Stimulated activated CD8-positive, alpha-beta memory T cell treated with anti-CD3 and anti-CD28 coated beads, Interleukin-15, amount 100 ng/mL, for 24 hours (primary cell): ENCODE data around the gene FKBP11.
"Not testable (repeated sequence)": the region's sequence is repeated elsewhere in the genome, so short reads cannot be mapped to it uniquely, and the experiment has no call there.

Experiments
- DNase-seq: peaks from one replicate; pipeline ENCODE4 v3.0.0-alpha.2; 2020; ENCODE audit warnings: low read depth

Gene FKBP11

DNA sequence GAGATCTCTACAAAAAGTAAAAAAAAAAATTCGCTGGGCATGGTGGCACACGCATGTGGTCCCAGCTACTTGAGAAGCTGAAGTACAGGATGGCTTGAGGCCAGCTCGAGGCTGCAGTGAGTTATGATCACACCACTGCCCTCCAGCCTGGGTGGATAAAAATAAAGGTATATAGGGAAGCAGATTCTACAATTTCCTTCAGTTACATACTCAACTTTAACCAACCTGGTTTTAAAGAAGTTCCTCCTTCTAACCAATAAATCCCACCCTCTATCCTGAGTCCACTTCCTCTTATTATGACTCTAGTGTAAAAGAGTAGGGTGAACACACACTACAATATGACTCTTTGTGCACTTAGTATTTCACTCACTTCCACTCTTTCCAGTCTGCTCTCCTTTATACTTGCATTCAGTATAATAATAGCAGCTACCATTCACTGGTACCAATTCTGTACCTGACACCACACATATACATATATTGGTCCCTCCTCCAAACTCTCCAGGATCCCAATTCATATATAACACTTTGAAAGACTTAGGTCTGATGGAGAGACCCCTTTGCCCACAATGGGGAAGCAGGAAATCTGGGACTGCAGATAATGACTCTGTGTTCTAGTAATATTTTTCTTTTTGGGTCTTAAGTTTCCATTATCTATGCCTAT lies 29.7 kb upstream of the FKBP11 start:
- no peak for DNase-seq

DNA sequence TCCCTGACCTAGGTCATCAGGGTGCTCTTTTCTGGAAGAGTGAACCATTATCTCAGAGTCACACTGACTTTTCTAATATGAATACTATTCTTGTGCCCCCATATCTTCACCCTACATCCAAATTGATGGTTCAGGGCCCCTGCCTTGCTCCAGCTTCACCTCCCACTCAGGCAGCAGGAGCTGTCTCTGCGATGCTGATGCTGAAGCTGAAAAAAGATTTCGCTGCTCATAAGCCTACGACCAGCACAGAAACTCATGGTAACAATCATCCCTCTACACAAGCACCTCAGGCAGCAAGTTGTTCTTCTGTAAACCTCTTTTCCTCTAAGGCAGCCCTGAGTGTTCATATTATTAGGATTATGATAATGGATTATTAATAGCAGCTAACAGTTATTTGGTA lies 28.8 kb upstream of the FKBP11 start:
- no peak for DNase-seq

DNA sequence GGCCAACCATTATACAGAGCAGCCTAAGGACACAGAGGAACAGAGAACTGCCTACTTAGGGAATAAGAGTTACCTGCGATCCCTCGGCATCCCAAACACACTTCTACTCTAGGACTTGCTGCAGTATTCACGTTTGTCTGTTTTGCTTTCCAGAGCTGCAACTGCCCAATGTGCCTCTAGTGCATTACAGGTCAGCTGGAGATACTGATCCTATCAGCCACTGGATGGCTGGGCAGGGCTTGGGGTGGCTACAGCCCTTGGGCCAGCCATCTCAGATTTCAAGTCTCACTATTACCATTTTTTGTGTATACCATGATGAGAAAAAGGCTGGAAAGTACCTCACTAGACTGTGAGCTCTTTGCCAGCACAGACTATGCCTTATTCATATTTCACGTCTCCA lies 27.4 kb upstream of the FKBP11 start:
- DNase-seq, result no peak

DNA sequence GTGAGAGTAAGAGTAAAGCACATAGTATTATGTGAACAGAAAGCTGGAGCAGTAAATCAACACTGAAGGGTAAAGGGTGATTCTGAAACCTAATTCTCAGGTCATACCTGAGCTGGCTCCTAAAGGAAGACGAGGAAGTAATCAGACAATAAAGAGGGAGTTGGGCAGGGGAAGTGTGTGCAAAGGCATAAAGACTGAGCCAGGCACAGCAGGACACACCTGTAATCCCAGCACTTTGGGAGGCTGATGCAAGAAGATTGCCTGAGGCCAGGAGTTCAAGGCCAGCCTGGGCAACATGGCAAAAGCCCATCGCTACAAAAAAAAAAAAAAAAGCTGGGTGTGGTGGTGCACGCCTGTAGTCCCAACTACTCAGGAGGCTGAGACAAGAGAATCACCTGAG lies 22.4 kb upstream of the FKBP11 start:
- no peak for DNase-seq

DNA sequence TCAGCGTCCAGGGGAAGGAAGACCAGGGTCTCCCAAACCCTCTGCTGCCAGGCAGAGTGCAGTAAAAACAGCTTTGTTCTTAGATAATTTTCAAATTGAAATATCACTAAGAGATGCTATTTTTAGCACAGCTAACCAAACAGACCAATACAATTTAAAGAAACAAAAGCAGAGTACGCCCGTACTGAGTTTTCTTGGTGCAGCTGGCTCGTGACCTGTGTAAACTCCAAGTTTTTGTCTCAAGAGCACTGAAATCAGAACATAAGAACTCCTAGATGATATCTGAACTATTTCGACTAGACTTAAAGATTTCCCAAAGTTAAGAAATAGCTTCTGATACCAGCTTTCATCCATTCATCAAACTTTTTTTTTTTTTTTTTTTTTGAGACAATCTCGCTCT lies 21.7 kb upstream of the FKBP11 start:
- no peak for DNase-seq

DNA sequence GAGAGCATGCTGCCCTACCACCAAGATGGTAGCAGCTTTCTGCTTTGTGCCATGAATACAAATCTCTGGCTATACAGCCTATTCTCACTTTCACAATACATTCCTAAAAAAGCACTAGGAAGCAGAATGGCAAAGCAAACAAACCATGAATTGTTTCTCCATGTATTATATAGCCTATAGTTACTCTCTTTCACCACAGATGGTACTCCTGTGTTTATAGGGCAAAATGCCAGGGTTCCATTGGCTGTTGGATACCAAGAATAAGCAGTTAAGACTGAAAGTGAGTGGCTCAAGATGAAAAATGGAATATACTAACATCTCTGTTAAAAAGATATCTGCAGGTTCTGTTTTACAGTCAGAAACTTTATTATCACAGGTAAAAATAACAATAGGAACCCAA lies 20.9 kb upstream of the FKBP11 start:
- no peak for DNase-seq

DNA sequence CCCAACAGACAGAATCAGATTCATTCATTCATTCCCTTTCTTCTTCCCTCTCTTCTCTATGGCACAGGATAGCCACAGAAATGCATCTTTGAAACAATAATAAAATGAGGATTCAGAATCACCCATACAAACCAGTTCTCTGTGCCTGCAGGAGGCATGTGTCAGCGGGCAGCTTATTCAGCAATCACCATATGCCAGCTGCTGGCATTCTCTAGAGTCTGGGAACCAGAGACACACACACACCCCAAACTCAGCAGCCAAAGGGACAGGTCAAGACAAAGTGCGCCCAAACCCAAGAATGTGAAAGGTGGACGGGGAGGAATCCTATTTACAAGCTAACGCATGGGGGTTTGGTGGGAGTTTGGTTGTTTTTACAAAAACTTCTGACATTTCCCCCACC lies 17.9 kb upstream of the FKBP11 start:
- no peak for DNase-seq

DNA sequence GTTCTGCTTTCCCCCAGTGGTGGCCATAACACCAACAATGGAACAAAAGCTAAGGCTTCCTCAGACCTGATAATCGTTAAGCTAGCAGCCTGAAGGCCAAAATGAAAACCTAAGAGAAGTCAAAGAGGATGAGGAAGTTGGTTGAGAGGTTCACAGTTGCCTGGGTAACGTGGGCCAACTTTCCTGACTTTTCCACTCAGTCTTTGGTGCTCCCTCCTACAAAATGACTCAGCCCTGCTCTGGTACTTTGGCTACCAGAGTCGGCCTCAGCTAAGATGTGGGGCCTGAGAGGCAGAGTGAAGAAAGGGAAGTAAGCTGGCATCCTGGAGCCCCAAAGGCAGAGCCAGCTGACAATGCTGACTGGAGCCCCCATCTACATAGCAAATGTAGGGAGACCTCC lies 14.9 kb upstream of the FKBP11 start:
- no peak for DNase-seq

DNA sequence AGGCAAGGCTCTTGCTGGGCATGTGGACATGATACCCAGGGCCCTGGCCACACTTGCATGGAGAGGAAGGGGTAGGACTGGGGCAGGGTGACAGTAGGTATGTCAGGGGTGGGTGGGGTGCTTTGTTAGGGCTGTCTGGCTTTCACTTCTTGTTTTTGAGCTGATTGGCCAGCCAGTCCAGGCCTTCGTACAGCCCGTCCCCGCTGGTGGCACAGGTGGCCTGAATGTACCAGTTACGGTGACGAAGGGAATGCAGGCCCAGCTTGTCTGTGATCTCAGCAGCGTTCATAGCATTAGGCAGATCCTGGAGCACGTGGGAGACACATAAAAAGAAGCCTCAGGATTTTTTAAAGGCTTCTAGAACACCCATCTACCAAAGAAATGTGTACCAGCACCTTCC lies 13.5 kb upstream of the FKBP11 start:
- DNase-seq, result no peak

DNA sequence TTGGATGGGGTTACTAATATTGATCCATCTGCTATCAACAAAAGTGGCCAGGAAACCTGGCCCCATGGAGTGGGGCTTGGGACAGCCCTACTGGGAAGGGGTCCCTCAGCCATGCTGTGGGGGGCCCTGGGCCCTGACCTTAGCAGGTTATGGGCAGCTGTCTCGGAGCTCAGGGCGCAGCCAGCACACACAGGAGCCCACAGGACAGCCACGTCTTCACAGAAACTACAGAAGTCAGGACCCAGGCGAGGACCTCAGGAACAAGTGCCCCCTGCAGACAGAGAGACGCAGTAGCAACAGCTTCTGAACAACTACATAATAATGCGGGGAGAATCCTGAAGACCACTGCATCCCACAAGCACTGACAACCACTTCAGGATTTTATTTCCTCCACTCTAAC lies 11.9 kb upstream of the FKBP11 start:
- DNase-seq, result no peak

DNA sequence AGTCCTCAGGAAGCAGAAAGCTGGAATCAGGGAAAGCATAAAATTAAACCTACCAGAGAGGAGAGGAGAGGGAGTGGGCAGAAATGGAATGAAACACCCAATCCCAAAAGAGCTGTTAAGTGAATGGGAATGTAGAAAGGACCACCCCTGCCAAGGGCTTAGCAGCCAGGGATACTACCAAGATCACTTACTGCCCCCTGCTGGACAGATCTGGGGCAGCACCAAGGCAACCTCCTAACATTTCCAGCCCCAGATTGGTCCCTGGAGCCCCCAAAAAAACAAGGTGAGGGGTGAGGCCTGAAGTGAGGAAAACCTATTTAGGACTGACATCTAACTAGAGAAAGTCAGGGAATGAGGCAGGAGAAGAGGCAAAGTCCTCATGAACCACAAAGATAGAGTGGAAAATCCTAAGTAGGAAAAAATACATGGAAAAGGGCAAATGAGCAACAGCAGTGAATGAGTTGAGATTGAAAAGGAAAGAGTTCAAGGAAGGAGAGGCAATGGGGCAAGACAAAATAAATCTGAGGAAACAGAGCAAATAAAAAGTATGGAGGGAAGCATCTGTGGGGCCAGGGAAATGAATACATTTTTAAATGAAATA lies 11.2 kb upstream of the FKBP11 start:
- DNase-seq, result peak; percentile 62

DNA sequence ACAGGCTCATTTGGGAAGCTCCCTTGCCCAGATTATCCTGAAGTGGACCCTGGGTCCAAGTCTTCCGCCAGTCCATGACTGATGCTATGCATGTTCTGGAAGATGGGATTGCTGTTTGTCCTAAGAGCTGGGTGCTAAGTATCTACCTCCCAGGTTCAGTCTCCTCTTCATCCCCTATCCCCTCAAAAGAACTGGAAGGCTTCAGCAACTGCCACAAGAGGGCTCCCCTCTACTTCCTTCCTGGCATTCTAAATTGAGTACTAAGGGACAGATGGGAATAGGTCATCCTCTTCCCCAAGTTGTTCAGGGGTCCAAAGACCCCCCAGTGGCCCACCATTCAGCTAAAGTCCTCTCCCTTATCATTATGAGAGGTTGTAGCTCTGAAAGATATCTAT lies 9.0 kb upstream of the FKBP11 start:
- no peak for DNase-seq

DNA sequence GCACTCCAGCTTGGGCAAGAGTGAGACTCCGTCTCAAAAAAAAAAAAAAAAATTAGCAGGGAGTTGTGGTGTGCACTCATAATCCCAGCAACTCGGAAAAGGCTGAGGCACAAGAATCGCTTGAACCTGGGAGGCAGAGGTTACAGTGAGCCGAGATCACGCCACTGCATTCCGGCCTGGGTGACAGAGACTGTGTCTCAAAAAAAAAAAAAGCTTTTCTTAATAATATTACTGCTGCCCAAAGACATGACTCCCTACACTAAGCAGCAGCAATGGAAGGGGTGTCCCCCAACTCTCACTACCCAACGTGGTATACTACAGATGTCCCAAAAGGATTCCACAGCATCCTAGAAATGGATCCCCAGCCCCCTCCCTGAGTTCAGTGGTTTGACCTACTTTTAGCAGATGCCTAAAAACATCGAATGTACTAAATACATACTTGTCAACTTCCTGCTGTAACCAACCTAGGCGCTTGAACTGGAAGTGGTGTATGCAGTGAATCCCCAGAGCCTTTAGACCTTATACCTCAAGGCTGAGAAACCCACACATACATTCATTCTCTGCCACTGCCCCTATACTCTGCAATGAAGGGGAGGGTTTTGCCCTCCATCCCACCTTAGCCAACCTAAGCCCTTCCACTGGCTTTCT lies 8.5 kb upstream of the FKBP11 start:
- no peak for DNase-seq

DNA sequence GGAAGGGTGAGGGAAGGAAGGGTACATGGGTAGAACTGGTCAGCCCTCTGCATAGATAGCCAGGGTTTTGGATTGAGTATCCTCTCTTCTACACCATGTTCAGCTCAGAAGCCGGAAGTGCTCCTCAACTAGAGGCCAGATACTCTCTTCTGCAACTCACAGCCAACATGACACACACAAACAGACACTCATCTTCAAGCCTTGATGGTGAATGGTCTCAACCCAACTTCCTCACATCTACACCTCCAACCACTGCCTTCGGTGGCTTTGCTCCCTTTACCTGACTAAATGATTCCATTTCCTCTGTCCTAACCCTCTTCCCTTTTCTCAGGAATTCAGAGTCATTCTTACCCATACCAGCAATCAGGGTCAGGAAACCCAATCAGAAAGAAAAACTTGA lies 7.6 kb upstream of the FKBP11 start:
- no peak for DNase-seq

DNA sequence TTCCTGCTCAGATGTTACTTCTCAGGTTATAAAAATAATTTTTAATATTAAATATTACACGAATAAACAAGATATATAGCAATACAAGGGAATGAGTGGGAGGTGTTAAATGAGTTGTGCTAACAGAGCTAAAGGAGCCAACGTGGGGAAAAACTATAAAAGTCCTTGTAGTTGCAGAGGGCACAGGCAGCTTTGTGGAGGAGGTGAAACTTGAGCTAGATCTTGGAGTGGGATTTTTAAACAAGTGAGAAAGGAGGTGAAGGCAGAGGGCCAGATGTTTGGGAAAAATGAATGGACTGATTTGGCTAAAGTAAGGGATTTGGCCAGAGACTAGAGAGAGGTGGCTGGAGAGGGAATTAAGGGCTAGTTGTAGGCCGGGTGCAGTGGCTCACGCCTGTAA lies 5.2 kb upstream of the FKBP11 start:
- DNase-seq, result no peak

DNA sequence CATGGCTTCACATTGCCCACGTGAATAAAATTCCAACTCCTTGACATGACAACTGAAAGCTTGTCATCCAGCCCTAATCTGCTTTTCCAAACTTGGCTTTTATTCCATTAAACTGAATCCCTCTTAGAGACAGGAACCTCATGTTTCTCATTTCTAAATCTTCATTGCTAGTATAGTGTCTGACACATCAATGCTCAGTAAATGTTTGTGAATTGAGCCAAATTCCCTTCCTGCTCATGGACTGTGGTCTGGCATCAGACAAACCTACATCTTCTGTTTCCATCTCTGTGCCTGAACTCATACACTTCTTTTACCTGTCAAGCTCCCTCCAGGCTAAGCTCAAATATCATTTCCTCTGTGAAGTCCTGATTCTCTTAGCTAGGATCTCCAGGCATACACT lies 4.3 kb upstream of the FKBP11 start:
- no peak for DNase-seq

DNA sequence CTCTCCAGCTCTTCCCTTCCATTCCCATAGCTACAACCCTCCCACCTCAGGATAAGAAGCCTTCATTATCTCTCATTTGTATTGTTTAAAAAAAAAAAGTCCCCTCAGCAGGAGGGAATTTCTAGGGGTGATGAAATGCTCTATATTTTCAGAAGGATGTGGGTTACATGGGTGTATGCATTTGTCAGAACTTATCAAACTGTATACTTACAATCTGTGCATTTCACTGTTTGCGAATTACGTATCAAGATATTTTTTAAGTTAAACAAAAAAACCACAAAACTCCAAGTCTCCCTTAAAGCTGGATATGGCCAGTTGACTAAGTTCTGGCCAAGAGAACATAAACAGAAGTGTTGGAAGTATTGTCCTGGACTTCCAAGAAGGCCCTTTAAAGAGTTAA lies 2.0 kb upstream of the FKBP11 start:
- no peak for DNase-seq

DNA sequence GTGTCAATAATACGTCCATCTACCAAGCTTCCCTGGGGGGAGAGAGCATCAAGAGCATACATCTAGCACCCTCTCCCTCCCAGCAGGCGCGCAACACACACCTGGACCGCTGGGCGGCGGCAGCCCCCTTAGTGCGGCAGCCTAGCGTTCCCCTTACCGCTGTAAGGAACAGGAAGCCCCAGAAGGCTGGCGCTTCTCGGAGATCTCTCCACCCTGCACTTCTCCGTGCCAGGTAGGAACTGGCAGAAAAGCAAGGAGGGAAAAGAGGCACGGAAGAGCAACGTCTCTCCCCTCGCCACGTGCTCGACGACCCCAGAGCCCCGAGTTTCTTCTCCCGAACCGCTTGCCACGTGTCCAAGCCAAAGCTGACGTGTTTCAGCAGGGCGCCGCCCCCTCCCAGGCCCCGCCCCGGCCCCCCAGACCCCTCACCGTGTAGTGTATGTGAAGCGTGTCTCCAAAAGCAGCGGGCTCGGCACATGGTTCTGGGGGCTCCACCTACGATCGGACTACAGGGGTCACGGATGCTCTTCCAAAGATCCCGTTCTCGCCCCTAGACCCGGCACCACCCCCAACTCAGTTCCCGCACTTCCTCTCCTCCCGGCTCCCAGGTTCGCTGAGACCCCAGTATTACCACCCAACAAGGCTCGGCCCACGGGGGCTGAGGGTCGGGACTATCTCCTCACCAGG lies 532 bp downstream of the FKBP11 start:
- peak; percentile 41 for DNase-seq

DNA sequence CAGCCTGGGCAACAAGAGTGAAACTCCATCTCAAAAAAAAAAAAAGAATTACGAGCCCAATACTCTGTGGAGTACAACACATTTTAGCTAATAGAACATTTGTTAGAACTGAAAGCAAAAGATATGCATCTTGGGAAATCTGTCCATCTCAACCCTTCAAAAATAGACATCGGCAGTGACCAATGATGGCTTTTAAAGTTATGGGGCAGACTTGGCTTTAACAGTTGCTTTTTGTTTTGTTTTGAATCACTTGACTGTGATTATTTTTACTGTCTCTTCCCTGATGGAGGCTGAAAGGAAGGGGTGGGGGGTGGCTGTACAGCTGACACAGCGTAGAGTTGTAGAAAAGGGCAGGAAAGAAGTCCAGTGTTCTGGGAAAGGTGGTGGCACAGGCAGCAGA lies 2.2 kb downstream of the FKBP11 start:
- DNase-seq, result no peak

DNA sequence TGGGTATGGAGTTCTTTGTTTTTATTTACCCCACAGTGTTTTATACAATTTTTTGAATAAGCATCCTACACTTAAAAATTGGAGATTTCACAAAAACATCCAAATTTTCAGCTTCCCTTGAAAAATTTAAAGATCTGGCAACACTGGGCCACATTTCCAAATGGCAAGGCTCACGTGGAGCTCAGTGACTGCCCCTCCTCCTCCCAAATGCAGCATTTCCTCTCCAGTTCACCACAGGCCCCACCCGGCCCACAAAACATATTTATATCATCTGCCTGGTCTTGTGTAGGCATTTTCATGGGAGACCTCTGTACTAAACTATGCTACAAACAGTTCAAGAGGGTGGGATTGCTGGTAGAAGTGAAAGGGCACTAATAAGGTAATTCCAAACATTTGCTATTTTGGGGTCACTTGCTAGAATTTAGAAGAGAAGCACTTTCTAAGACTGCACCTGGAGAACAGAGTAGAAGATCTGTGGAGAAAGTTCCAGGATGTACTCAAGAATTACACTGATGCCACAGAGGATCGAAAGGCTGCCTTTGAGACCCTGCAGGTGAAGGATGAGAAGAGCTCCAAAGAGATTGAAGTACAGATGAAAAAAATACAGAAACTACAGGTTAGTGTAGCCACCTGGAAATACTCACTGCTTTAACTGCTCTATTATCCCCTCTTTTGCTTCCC lies 7.3 kb downstream of the FKBP11 start:
- no peak for DNase-seq

DNA sequence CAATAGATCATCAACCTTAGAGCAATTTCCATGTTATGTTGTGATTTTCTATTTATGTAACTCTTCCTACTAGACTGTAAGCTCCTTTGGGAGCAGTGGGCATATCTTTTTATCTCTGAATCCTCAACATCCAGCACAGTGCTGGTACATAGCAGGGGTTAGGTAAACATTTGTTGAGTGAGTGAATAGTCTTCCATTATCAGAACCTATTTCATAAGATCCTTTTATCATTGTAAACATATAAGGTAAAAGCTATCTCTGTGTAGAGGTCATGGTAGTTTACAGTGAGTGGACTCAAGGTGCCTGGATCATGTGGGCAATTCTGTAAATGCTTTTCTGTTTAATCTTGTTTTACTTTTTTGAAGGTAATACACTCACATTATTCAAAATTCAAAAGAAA lies 15.1 kb downstream of the FKBP11 start:
- no peak for DNase-seq

DNA sequence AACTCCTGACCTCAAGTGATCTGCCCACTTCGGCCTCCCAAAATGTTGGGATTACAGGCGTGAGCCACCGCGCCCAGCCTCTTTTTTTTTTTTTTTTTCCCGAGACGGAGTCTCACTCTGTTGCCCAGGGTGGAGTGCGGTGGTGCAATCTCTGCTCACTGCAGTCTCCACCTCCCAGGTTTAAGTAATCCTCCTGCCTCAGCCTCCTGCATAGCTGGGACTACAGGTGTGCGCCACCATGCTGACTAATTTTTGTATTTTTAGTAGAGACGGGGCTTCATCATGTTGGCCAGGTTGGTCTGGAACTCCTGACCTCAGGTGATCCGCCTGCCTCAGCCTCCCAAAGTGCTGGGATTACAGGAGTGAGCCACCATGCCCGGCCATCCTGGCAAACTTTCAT lies 15.6 kb downstream of the FKBP11 start:
- not testable (repeated sequence) for DNase-seq

DNA sequence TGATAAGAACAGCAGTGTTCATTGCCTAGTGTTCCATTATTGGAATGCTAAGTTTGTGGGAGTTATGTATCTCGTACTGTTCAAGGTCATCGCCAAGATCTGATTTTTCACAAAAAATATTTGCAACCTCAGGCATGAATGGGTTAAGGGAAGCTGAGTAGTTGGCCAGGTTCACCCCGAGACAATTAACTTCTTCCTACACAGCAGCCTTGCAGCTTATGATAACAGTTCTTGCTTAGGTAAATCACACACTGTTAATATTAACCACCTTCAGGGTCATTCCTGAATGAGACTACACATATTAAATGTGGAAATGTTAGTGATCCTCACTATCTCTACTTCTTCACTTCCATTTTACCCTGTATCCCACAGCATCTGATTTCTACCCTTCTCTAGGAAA lies 18.0 kb downstream of the FKBP11 start:
- no peak for DNase-seq
